ENCODE results near the gene ESPN. TPM values are rescaled to one million over a fixed set of nuclear protein-coding genes. Genes with fewer than 3 reads are reported as not detected.
A peak's percentile ranks its signal among the peaks of the same experiment; 100 is the strongest.
"Not testable (repeated sequence)": the region's sequence is repeated elsewhere in the genome, so short reads cannot be mapped to it uniquely, and the experiment has no call there.

The ESPN gene
- total RNA-seq, 2 experiments from 2014 or later: 0.32 to 0.89 TPM

DNA sequence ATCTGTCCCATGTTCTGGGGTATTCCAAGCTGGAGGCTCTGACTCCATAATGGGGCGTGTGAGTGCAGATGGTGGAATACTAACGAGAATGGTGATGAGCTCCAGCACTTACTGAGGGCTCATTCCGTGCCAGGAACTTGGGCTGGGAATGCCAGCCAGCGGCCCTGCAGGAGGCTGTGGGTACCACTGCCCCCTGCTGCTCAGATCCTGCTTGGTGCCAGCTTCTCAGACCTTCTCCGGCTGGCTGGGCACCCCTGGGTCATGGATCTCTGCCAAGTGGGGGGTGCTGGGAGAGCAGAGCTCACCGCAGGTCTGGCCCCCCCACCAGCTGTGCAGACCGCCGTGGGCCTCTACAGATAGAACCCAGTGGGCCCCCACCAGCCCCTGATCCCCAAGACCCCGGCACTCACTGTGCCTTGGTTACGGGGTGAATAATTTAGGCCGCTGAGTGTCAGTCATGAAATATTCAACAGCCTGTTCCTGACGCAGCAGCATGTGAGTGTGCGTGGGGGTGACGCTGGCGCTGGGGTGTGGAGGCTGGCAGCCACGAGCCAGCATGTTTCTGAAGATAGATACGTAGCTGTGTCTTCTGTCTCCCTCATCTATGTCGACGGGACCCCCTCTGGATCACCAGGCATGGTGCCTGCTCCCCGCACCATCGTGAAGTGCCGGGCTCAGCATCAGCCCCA, 12.6 kb downstream of the ESPN start:
- CTCF ChIA-PET: interaction anchor here (0.5 to 8.9 kb wide), 35 partner anchors 11 to 752 kb away, joined by 3 to 102 read pairs (median 5); partner anchors contain the start of genes ESPN, HES2, PLEKHG5 and TNFRSF25
- not testable (repeated sequence) for H3K4me3 Mint-ChIP-seq; DNase-seq; H3K27ac Mint-ChIP-seq; H3K36me3 Mint-ChIP-seq; ATAC-seq; H3K4me1 Mint-ChIP-seq; H3K9me3 Mint-ChIP-seq (ENCODE audit: low read depth)
- peaks cover 33% of the 10 kb centered on the region for H3K27me3 Mint-ChIP-seq

DNA sequence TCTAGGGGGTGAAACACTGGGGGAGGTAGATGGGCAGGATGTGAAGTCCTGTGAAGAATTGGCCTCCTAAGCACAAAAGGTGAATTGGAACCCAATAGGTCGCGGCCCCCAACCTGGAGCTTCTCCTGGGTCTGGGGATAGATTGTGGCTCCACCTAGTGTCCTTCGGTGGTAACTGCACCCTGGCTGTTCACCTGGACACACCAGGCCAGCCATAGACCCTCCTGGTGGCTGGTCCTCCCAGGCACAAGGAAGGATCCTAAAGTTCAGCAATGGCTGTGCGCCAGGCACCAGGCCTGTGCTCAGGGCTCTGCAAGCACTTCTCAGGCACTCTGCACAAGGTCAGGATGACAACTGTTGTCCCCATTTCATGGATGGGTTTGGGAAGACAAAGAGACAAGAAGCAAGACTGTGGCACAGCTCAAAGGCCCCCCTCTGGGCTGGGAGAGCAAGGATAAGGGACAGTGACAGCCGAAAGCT, 13.5 kb downstream of the ESPN start:
- peak; percentile 83 for DNase-seq
- peak; percentile 62 for ATAC-seq
- CTCF ChIA-PET: interaction anchor here (0.5 to 8.9 kb wide), 41 partner anchors 10 to 753 kb away, joined by 3 to 102 read pairs (median 4); partner anchors contain the start of genes ESPN, HES2, PLEKHG5 and RPL22
- Mint-ChIP-seq H3K4me3 (no peak overlapping the region), H3K9me3 (ENCODE audit: low read depth) (no peaks in the 10 kb centered on the region), H3K36me3 (no peaks in the 10 kb centered on the region), H3K27me3 (peaks cover 34% of the 10 kb centered on the region), H3K27ac (no peak overlapping the region), H3K4me1 (peaks cover 3% of the 10 kb centered on the region)

DNA sequence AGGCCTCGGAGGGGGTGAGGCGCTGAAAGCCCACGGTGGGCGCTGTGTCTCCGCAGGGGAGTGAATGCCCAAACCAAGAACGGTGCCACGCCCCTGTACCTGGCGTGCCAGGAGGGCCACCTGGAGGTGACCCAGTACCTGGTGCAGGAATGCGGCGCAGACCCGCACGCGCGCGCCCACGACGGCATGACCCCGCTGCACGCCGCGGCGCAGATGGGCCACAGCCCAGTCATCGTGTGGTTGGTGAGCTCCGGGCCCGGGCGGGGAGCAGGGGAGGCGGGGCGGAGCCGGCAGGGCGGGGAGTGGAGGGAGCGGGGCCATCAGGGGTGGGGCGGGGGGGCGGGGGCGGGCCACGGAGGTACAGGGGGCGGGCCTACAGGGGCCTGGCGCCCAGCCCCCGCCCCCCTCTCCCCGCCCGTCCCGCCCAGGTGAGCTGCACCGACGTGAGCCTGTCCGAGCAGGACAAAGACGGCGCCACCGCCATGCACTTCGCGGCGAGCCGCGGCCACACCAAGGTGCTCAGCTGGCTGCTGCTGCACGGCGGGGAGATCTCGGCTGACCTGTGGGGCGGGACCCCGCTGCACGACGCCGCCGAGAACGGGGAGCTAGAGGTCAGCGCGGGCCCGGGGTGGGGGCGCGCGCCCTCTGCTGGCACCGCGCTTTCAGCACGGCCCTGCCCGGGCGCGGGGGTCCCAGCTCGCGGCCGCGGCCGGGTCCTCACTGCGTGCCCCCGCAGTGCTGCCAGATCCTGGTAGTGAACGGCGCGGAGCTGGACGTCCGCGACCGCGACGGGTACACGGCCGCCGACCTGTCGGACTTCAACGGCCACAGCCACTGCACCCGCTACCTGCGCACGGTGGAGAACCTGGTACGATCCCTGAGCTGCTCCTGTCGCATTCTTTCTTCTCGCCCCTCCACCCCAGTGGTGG, 15.9 kb downstream of the ESPN start:
- H3K4me3 Mint-ChIP-seq: no peak overlapping the region
- no peaks in the 10 kb centered on the region for H3K9me3 Mint-ChIP-seq (ENCODE audit: low read depth)
- ATAC-seq: peak; percentile 86
- H3K27ac Mint-ChIP-seq: no peak overlapping the region
- DNase-seq: peak; percentile 81
- peaks cover 33% of the 10 kb centered on the region for H3K27me3 Mint-ChIP-seq
- CTCF ChIA-PET: interaction anchor here (0.7 to 8.9 kb wide), 21 partner anchors 8 to 206 kb away, joined by 3 to 102 read pairs (median 4); partner anchors contain the start of genes HES2, ICMT and PLEKHG5
- no peaks in the 10 kb centered on the region for H3K36me3 Mint-ChIP-seq
- peaks cover 3% of the 10 kb centered on the region for H3K4me1 Mint-ChIP-seq

DNA sequence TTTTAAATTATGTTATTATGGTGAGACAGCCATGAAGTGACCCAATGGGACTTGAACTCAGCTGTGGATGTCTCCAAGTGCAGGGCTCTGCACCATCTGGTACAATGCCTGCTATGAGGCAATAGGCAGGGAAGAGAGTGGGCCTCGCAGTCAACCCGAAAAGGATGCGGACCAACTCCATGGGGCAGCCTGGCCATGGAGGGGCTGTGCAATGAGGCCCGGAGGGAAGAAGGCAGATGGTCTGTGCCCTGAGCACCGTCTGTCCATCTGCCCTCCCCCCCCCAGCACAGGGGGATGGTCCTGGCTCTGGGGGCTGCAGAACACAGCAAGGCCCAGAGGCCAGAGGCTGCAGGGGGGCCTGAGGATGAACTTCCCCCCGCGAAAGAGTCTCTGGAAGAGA, 17.0 kb downstream of the ESPN start:
- no peak for ATAC-seq
- DNase-seq: no peak
- CTCF ChIA-PET: interaction anchor here (0.9 to 8.9 kb wide), 11 partner anchors 9 to 205 kb away, joined by 3 to 102 read pairs (median 4); partner anchors contain the start of gene HES2
- Mint-ChIP-seq H3K27me3 (peaks cover 42% of the 10 kb centered on the region), H3K4me3 (no peak overlapping the region), H3K27ac (no peak overlapping the region), H3K4me1 (peaks cover 3% of the 10 kb centered on the region), H3K36me3 (no peaks in the 10 kb centered on the region), H3K9me3 (ENCODE audit: low read depth) (no peaks in the 10 kb centered on the region)

DNA sequence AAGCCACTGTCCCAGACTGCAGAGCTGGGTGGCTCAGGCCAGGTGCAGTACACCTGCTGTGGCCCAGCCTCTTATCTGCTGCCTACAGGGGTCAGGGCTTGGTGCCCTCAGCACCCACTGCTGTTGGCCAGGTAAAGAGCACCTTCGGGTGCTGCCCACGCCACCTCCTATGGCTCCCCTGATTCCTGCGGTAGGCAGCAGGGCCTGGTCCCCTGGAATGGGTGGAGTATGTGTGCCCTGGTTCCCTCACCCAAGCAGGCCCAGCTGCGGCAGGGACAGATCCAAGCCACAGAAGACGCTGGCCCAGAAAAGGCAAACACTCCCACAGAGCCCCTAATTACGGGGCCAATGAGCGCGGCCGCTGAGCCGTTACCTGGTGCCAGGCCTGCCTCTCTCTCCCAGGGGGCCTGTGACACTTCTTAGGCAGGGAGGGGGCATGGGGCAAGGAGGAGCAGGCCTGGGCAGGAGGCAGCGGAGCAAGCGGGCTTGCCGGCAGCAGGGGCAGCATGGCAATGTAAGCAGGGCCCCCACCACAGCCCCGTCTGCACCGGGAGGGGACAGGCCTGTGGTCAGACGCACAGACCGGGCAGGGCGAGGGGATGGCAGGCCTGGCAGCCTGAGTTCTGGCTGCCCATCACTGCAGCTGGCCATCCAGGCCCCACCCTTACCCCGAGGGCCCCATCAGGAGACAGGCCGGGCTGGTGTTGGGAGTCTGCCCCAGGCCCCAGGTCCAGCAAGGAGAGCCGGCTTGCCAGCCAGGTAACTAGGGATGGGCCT, 19.0 kb downstream of the ESPN start:
- no peaks in the 10 kb centered on the region for H3K9me3 Mint-ChIP-seq (ENCODE audit: low read depth)
- H3K4me3 Mint-ChIP-seq: no peak overlapping the region
- DNase-seq: no peak
- peaks cover 47% of the 10 kb centered on the region for H3K27me3 Mint-ChIP-seq
- no peak overlapping the region for H3K27ac Mint-ChIP-seq
- no peaks in the 10 kb centered on the region for H3K36me3 Mint-ChIP-seq
- CTCF ChIA-PET: interaction anchor here (0.7 to 8.9 kb wide), 5 partner anchors 9 to 211 kb away, joined by 3 to 102 read pairs (median 5); partner anchors contain the start of gene HES2
- no peak for ATAC-seq
- H3K4me1 Mint-ChIP-seq: peaks cover 7% of the 10 kb centered on the region

DNA sequence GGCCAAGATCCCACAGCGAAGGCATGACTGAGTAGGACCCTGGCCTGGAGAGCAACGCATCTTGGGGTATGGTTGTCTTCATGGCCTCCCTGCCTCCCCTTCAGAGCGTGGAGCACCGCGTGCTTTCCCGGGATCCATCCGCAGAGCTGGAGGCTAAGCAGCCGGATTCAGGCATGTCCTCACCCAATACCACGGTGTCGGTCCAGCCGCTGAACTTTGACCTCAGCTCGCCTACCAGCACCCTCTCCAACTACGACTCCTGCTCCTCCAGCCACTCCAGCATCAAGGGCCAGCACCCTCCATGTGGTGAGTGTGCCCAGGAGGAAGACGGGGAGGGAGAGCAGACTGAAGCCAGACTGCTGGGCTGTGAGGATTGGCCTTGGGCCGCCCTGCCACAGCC, 19.8 kb downstream of the ESPN start:
- Mint-ChIP-seq H3K4me1 (peaks cover 7% of the 10 kb centered on the region), H3K9me3 (ENCODE audit: low read depth) (no peaks in the 10 kb centered on the region), H3K4me3 (no peak overlapping the region), H3K27ac (no peak overlapping the region), H3K27me3 (peaks cover 47% of the 10 kb centered on the region), H3K36me3 (no peaks in the 10 kb centered on the region)
- CTCF ChIA-PET: interaction anchor here (1.0 kb wide), 1 partner anchor 10 kb away, joined by 3 read pairs; no protein-coding TSS in a partner anchor
- ATAC-seq (no peak), DNase-seq (no peak)

DNA sequence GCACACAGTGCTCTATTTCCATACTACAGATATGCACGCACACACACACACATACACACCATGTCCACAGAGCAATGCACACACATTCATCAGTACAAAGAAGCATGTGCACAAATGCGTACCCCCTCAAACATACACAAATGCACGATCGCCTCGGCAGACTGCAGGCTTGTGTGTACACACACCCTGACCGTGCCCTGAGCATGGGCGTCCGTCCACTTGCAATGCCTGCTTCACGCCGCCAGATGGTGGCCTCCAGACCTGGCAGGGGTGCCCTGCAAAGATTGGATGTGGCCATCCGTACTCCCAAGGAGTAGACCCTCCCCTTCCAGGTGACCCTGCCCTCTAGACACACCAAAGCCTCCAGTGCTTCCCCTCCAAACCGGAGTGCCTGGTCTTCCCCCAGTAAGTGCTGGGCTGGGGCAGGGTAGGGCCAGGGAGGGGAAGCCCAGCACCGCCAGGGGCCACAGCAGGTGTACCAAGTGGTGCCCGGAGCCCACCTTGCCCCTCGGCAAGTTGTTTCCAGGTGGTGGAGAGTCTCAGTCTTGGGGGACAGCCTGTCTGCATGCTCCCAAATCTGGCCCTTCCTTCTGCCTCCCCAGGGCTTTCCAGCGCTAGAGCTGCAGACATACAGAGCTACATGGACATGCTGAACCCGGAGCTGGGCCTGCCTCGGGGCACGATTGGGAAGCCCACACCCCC, 20.6 kb downstream of the ESPN start:
- H3K4me1 Mint-ChIP-seq: peaks cover 7% of the 10 kb centered on the region
- DNase-seq: peak; percentile 52
- CTCF ChIA-PET: interaction anchor here (1.0 to 1.6 kb wide), 3 partner anchors 18 to 45 kb away, joined by 3 to 6 read pairs (median 4); no protein-coding TSS in a partner anchor
- ATAC-seq: peak; percentile 24
- H3K36me3 Mint-ChIP-seq: no peaks in the 10 kb centered on the region
- no peaks in the 10 kb centered on the region for H3K9me3 Mint-ChIP-seq (ENCODE audit: low read depth)
- peaks cover 50% of the 10 kb centered on the region for H3K27me3 Mint-ChIP-seq
- H3K4me3 Mint-ChIP-seq: no peak overlapping the region
- no peak overlapping the region for H3K27ac Mint-ChIP-seq

DNA sequence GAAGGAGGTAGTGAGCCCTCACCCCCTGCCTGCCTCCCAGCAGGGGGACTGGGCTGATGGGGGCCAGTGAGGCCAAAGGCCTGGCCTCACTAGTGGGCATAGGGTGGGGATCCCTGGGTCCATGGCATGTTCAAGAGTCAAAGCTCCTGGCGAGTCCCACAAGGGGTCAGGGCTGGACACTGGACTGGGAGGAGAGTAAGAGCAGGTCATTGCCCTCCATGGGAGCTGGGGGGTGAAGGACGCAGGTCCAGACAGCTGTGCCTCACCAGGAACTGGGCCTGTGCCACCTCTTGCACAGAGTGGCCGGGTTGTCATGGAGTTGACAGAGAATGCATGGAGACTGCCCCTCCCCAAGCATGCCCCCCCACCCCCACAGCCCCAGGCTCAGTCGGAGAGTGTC, 21.4 kb downstream of the ESPN start:
- not testable (repeated sequence) for DNase-seq; H3K27ac Mint-ChIP-seq; H3K4me3 Mint-ChIP-seq; H3K36me3 Mint-ChIP-seq; H3K4me1 Mint-ChIP-seq; H3K9me3 Mint-ChIP-seq (ENCODE audit: low read depth); ATAC-seq
- peaks cover 56% of the 10 kb centered on the region for H3K27me3 Mint-ChIP-seq
- CTCF ChIA-PET: interaction anchor here (1.0 to 1.6 kb wide), 4 partner anchors 14 to 45 kb away, joined by 3 to 6 read pairs (median 4); no protein-coding TSS in a partner anchor

DNA sequence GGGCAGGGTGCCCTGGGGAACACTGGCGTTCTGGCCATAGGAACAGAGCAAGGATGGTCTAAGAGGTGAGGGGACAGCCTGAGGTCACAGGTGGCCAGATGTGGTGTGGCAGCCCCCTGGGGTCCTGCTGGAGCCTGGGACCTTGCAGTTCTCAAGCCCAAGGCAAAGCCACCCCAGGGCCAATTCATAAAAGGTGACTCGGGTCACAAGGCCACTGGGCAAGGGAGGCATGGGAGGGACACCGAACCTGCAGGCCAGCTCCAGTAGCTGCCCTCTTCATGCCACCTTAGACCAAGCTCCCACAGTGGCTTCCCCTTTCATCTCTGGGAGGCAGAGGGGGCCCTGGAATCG, 22.1 kb downstream of the ESPN start:
- no peak overlapping the region for H3K27ac Mint-ChIP-seq
- ATAC-seq (no peak), DNase-seq (no peak)
- H3K4me3 Mint-ChIP-seq: no peak overlapping the region
- peaks cover 4% of the 10 kb centered on the region for H3K4me1 Mint-ChIP-seq
- H3K27me3 Mint-ChIP-seq: peaks cover 54% of the 10 kb centered on the region
- H3K36me3 Mint-ChIP-seq: no peaks in the 10 kb centered on the region
- CTCF ChIA-PET: interaction anchor here (1.2 to 1.6 kb wide), 2 partner anchors 13 to 44 kb away, joined by 3 to 6 read pairs; no protein-coding TSS in a partner anchor
- H3K9me3 Mint-ChIP-seq (ENCODE audit: low read depth): no peaks in the 10 kb centered on the region

DNA sequence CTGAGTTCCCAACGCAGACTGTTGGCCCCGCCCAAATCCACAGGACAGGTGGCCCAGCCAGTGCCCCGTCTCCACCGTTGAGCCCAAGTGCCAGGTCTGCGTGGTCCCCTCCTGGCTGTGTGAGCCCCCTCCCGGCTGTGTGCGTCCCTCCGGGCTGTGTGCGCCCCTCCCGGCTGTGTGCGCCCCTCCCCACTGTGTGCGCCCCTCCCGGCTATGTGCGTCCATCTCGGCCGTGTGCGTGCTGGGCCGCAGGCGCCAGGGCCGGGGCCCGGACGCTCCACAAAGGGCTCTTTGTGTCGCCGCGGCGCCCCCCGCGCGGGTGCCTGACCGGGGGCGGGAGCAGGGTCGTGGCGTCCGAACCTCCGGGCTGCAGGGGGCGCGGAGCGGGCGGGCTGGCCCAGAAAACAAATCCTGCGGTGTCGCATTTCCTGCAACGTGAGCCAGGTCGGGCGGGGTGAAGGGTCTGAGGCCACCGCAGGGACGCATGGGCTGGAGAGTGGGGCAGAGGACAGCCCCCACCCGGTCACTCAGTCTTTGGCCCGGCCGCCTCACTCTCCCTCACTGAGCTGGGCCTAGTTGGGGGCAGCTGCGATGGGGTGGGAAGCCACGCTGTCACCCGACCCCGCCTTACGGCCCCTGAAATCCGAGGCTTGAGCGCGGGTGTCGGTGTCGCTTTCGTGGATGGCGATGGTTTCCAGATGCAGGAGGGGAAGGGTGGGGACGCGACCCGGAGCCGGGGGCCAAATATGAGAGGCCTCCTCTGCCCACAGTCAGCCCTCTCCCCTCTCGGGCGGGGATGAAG, 22.6 kb downstream of the ESPN start:
- peaks cover 4% of the 10 kb centered on the region for H3K4me1 Mint-ChIP-seq
- ATAC-seq (no peak), DNase-seq (no peak)
- no peak overlapping the region for H3K27ac Mint-ChIP-seq
- no peak overlapping the region for H3K4me3 Mint-ChIP-seq
- CTCF ChIA-PET: interaction anchor here (1.2 to 1.3 kb wide), 2 partner anchors 9 to 13 kb away, joined by 3 to 6 read pairs; no protein-coding TSS in a partner anchor
- H3K27me3 Mint-ChIP-seq: peaks cover 51% of the 10 kb centered on the region
- no peaks in the 10 kb centered on the region for H3K9me3 Mint-ChIP-seq (ENCODE audit: low read depth)
- H3K36me3 Mint-ChIP-seq: no peaks in the 10 kb centered on the region
